CD4-positive, alpha-beta T cell treated with Interleukin-4 for 4 hours (primary cell): Measurements from ENCODE around the gene TANC1.

Experiments used
- DNase-seq: peaks from one replicate; pipeline ENCODE4 v3.0.0-alpha.2; 2020

Gene TANC1

GRCh38 chr2:158996378-158996993 lies 28.0 kb downstream of the TANC1 start:
- DNase-seq, result no peak

GRCh38 chr2:158997037-158997790 lies 28.8 kb downstream of the TANC1 start:
- DNase-seq, result no peak

- no peak for DNase-seq
Measured at GRCh38 chr2:158998551-158999248, 30.3 kb downstream of the TANC1 start.

GRCh38 chr2:158999458-158999857 lies 31.0 kb downstream of the TANC1 start:
- DNase-seq, result no peak

DNA sequence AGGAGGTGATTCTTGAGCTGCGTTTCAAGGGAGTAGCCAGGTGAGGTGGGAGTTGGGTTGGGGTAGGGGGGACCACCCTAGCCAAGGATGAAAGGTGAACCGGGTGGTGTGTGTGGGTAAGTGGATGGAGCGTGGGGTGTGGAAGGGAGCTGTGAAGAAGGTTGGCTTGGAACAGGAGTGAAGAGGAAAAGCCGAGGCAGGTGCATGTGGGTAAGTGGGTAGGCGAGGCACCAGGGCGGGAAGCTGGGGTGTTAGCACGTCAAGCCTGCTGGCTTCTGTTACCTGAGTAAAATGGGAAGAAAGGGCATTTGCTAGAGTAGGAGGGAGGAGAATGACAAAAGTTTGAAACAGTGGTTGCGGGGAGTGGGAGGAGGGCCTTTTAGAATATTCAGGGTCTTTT lies 31.6 kb downstream of the TANC1 start:
- no peak for DNase-seq

GRCh38 chr2:159002462-159003111 lies 34.1 kb downstream of the TANC1 start:
- DNase-seq, result no peak

- DNase-seq, result no peak
Measured at GRCh38 chr2:159003555-159003954, 35.1 kb downstream of the TANC1 start.

GRCh38 chr2:159004849-159005248 lies 36.4 kb downstream of the TANC1 start:
- no peak for DNase-seq

DNA sequence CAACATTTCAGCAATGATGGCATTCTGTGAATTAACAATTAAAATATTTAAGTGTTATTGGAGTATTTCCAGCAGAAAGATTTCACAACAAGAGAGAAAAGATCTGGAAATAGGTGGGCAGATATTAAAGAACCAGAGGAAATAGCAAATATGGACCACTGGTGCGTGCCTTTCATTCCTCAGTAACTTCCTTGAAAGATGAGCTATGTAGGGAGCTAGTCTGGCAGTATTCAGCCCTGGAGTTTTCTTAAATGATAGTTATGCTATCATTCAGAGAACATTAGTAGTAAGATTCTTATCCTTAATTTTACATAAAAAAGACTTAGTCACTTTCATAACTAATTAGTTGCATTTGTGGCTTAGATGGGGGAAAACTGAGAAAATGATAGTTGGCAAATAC lies 41.5 kb downstream of the TANC1 start:
- no peak for DNase-seq

GRCh38 chr2:159010340-159010739 lies 41.9 kb downstream of the TANC1 start:
- DNase-seq, result no peak

DNA sequence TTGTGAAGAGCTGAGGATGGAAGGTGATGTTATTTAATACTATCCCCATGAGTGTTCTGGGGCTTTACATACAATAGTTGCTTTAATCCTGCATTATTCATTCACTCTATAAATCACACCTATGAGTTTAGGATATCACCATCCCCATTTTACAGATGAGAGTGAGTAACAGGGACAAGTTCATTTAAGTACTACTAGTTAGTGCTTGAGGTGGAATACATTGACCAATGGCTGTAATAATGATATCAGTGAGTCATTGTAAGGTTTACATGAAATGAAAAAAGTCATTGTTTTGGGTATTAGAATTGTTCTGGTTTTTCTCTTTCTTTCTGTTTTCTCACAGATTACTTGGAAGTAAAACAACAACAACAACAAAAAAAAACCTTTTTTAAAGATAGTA lies 42.5 kb downstream of the TANC1 start:
- no peak for DNase-seq

- DNase-seq, result no peak
Measured at GRCh38 chr2:159012142-159012541, 43.7 kb downstream of the TANC1 start.

DNA sequence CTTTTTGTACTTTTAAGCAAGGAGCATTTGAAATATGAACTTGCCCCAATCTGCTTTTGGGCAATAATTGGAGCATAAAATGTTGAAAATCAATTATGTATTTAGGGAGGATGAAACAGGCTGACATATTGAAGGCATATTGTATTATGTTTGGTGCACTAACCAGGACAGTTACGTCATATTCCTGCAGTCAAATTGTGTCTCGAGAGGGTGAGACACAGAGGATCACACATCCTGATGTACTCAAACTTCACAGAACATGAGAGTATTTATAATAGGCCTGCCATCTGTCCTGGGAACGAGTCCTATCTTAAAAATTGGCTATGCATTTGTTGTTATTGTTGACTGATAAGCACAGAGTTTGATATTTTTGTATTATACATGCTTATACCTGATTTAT lies 44.7 kb downstream of the TANC1 start:
- DNase-seq, result no peak

GRCh38 chr2:159015174-159015573 lies 46.7 kb downstream of the TANC1 start:
- DNase-seq, result no peak

- no peak for DNase-seq
Measured at GRCh38 chr2:159015823-159016222, 47.4 kb downstream of the TANC1 start.

GRCh38 chr2:159017837-159018236 lies 49.4 kb downstream of the TANC1 start:
- DNase-seq, result no peak

GRCh38 chr2:159019021-159019420 lies 50.6 kb downstream of the TANC1 start:
- no peak for DNase-seq

DNA sequence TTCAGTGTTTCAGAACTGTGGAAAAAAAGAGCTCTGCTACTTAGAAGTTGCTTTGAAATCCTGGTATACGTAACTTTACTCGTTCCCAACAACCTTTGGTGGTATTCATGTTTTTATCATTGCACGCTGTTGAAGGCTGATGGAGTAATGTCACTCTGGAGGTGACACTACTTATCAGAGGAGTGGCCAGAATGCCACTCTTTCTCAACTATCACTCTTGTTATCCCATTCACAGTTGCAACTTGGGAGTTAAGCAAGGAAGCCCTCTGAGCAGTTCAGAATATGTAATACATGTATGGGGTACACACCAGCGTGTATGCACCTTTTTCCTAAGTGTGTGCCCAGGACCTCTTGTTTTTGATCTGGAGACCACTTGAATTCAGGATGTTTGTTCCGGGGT lies 53.6 kb downstream of the TANC1 start:
- DNase-seq, result no peak

DNA sequence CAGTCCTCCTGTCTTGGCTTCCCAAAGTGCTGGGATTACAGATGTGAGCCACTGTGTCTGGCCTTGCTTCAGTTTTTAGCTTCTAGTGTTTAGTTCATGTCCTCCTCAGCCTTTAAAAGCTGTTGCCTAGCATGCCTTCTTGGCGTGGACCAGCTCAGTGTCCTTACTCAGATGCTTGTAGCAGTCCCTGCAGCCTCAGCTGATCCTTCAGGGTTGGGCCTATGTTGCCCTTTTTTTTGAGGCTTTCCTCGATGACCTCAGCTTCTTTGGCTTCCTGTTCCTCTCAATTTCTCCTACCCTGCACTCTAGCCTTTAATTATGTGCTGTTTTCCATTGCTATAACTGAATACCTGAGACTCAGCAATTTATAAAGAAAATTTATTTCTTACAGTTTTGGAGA lies 57.7 kb downstream of the TANC1 start:
- DNase-seq, result no peak

GRCh38 chr2:159028776-159029175 lies 60.3 kb downstream of the TANC1 start:
- no peak for DNase-seq

- no peak for DNase-seq
Measured at GRCh38 chr2:159029936-159030335, 61.5 kb downstream of the TANC1 start.

DNA sequence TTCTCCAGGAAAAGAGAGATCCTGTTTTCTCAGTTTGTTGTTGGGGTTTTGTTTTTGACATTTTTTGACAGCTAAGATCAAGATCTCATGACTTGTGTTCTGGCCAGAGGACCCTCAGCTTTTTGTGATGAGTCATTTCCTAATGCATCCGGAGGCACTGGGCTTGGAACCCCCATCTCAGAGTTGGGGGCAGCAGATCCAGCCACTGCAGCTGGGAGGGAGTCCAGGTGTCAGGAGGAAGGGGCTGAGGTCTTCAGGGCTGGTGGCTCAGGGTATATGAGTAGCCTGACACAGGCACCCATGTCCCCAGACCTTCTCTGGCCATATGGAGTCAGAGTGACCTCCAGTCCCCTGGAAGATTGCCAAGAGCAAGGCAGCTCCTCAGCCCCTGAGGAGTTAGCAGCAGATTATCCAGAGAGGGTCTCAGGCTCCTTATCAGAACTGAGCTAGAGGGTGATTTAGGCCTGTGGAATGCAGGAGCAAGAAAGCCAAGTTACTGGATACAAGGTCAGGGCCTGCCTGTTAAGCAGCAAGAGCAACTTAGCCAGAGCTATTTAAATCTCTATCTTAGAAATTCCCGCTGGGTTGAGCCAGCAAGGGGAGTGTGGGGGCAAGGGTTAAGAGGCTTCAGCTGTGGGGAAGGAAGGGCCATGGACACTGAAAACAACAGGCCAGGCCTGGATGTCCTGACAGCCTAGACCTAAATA lies 62.4 kb downstream of the TANC1 start:
- no peak for DNase-seq

- DNase-seq, result no peak
Measured at GRCh38 chr2:159032146-159032545, 63.7 kb downstream of the TANC1 start.
